ENCODE results near the gene BMERB1.

DNA sequence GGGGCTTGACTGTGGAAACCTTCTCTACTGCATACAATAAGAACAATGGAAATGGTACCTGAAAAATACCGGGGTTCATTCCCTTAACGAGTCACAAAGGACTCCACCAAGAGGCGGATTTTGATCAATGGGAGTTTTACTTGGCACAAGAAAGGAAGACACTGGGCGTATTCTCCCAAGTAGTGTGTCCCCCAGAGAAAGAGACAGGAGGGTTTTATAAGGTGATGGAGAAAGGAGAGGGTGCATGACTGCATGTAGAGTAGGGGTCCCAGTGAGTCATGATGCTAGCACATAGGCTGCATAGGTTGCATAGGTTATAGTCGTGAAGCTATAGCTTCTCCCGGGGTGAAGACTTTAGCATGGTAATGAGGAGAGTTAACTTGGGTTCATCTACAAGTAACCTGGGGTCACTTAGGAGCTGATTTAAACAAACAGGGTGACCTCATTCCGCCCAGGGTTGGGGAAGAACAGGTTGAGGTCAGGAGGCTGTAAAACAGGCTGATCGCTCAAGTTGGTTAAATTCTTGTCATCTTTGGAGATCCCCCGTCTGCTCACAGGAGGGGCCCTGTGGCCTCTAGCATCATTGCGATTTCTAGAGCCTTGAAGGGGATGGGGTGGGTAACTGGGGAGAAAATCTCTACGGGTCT, 37.3 kb upstream of the BMERB1 start:
- TF ChIP-seq, protein P1, sequence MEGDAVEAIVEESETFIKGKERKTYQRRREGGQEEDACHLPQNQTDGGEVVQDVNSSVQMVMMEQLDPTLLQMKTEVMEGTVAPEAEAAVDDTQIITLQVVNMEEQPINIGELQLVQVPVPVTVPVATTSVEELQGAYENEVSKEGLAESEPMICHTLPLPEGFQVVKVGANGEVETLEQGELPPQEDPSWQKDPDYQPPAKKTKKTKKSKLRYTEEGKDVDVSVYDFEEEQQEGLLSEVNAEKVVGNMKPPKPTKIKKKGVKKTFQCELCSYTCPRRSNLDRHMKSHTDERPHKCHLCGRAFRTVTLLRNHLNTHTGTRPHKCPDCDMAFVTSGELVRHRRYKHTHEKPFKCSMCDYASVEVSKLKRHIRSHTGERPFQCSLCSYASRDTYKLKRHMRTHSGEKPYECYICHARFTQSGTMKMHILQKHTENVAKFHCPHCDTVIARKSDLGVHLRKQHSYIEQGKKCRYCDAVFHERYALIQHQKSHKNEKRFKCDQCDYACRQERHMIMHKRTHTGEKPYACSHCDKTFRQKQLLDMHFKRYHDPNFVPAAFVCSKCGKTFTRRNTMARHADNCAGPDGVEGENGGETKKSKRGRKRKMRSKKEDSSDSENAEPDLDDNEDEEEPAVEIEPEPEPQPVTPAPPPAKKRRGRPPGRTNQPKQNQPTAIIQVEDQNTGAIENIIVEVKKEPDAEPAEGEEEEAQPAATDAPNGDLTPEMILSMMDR (IDR thresholded peaks at IDR 0.05) = no peak
- no peak for TF ChIP-seq POLR2A (IDR thresholded peaks at IDR 0.05; ENCODE audit: low read depth)
